Measurements from ENCODE around the gene MUC2. TPM values are rescaled to one million over a fixed set of nuclear protein-coding genes. Genes with fewer than 3 reads are reported as not detected.

MUC2 gene
- total RNA-seq, 2 experiments from 2014 or later = not detected

DNA sequence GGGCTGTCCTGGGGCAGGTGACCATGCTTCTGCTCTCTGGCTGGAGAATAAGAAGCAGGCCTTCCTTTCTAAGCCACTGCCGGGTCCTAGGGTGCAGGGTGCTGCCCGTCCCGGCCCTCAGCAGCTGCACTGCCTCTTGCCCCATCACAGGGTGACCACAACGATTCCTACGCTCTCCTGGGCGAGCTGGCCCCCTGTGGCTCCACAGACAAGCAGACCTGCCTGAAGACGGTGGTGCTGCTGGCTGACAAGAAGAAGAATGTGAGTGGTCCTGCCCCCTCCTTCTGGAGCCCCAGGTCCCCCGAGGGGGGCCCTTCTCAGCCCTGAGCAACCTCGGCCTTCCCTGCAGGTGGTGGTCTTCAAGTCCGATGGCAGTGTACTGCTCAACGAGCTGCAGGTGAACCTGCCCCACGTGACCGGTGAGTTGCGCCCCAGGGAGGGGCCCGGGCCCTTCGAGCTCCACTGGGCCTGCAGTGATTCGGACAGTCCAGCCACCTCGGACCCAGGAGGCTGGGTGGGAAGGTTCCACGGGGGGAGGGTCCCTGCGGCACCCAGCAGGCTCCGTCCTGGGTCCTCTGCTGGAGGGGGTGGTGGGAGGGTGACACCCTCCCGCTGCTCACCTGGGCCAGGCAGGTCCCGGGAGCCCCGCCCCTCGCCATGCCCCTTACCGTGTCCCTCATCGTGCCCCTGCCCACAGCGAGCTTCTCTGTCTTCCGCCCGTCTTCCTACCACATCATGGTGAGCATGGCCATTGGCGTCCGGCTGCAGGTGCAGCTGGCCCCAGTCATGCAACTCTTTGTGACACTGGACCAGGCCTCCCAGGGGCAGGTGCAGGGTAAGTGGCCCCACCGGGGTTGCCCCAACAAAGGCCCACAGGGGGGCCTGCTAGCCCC is 8.3 kb downstream of the MUC2 start:
- Histone ChIP-seq H3K4me3 (ENCODE audit: low read depth, low read length, poor library complexity, severe bottlenecking) (no peak overlapping the region), H3K36me3 (ENCODE audit: insufficient read depth, low read length) (no peaks in the 10 kb centered on the region), H3K79me2 (ENCODE audit: insufficient read depth, low read depth, low read length) (no peaks in the 10 kb centered on the region), H3K27ac (ENCODE audit: low read depth, low read length, poor library complexity, severe bottlenecking) (no peak overlapping the region), H3K4me1 (ENCODE audit: insufficient read depth, low read length, poor library complexity, severe bottlenecking) (no peaks in the 10 kb centered on the region), H2AFZ (ENCODE audit: low read length) (no peak overlapping the region), H3K9me2 (ENCODE audit: insufficient read depth, low read length) (no peaks in the 10 kb centered on the region), H4K20me1 (ENCODE audit: insufficient read depth, low read length) (no peaks in the 10 kb centered on the region), H3K9me3 (ENCODE audit: low read length) (no peaks in the 10 kb centered on the region), H3K4me2 (ENCODE audit: low read length) (no peak overlapping the region)
- ChIA-PET POLR2A (interaction anchor here (0.5 kb wide), 1 partner anchor 55 kb away, joined by 5 read pairs; no protein-coding TSS in a partner anchor), CTCF (ENCODE audit: unreplicated experiment) (interaction anchor here (0.6 kb wide), 1 partner anchor 30 kb away, joined by 4 read pairs; no protein-coding TSS in a partner anchor)
- TF ChIP-seq, protein P1, sequence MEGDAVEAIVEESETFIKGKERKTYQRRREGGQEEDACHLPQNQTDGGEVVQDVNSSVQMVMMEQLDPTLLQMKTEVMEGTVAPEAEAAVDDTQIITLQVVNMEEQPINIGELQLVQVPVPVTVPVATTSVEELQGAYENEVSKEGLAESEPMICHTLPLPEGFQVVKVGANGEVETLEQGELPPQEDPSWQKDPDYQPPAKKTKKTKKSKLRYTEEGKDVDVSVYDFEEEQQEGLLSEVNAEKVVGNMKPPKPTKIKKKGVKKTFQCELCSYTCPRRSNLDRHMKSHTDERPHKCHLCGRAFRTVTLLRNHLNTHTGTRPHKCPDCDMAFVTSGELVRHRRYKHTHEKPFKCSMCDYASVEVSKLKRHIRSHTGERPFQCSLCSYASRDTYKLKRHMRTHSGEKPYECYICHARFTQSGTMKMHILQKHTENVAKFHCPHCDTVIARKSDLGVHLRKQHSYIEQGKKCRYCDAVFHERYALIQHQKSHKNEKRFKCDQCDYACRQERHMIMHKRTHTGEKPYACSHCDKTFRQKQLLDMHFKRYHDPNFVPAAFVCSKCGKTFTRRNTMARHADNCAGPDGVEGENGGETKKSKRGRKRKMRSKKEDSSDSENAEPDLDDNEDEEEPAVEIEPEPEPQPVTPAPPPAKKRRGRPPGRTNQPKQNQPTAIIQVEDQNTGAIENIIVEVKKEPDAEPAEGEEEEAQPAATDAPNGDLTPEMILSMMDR (conservative IDR thresholded peaks at IDR 0.05; ENCODE audit: low read length) = no peak
- no peak for TF ChIP-seq EZH2phosphoT487 (IDR thresholded peaks at IDR 0.05; ENCODE audit: borderline replicate concordance, low read depth, low read length)
- BruUV-seq (replicated peaks) = no TSS peak
- DNase-seq (ENCODE audit: low spot score) = no peak
- intact Hi-C loops (cut with micrococcal nuclease; ENCODE audit: unreplicated experiment) = no loop called here

DNA sequence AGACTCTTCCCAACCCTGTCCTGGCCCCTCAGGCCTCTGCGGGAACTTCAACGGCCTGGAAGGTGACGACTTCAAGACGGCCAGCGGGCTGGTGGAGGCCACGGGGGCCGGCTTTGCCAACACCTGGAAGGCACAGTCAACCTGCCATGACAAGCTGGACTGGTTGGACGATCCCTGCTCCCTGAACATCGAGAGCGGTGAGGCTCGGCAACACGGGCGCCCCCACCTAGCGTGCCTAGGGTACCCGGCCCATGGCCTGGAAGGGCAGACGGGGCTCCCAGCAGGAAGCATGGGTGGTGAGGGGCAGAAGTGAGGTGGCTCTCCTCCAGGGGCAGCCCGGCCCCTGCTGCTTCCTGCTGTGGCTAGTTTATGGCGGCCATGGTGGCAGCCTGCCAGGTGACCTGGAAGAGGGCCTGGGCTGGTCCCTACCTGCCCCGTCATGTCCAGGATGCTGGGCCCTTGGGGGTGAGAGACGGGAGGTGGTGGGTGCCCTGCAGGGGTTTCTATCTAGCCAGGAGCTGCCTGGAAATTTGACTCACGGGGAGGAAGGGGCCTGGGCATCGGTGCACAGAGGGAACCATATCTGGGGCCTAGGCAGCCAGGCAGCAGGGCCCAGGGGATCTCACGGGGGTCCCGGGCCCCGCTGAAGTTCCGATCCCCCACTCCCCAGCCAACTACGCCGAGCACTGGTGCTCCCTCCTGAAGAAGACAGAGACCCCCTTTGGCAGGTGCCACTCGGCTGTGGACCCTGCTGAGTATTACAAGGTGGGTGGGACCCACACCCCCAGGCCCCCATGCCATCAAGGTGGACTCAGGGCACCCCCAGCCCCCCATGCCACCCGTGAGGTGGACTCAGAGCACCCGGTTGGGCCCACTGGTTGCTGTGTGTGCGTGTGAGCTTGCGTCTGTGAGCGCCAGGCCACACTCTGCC is 9.2 kb downstream of the MUC2 start:
- no peak for DNase-seq (ENCODE audit: low spot score)

More for the DNA sequence above, 9.2 kb downstream of the MUC2 start:
- Histone ChIP-seq H3K36me3 (ENCODE audit: insufficient read depth, low read length) (no peaks in the 10 kb centered on the region), H3K4me1 (ENCODE audit: insufficient read depth, low read length, poor library complexity, severe bottlenecking) (no peaks in the 10 kb centered on the region), H3K4me2 (ENCODE audit: low read length) (no peak overlapping the region), H4K20me1 (ENCODE audit: insufficient read depth, low read length) (no peaks in the 10 kb centered on the region), H3K9me3 (ENCODE audit: low read length) (no peaks in the 10 kb centered on the region), H3K27ac (ENCODE audit: low read depth, low read length, poor library complexity, severe bottlenecking) (no peak overlapping the region), H3K4me3 (ENCODE audit: low read depth, low read length, poor library complexity, severe bottlenecking) (no peak overlapping the region), H2AFZ (ENCODE audit: low read length) (no peak overlapping the region), H3K79me2 (ENCODE audit: insufficient read depth, low read depth, low read length) (no peaks in the 10 kb centered on the region), H3K9me2 (ENCODE audit: insufficient read depth, low read length) (no peaks in the 10 kb centered on the region)
- ChIA-PET CTCF (ENCODE audit: unreplicated experiment) (no interaction called here), POLR2A (interaction anchor here (0.5 kb wide), 1 partner anchor 54 kb away, joined by 5 read pairs; no protein-coding TSS in a partner anchor)
- intact Hi-C loops (cut with micrococcal nuclease; ENCODE audit: unreplicated experiment) = no loop called here
- BruUV-seq (replicated peaks) = no TSS peak
- TF ChIP-seq, protein P1 (conservative IDR thresholded peaks at IDR 0.05; ENCODE audit: low read length) = no peak
